Renal cortex interstitium (tissue), 11 donors: ENCODE measurements around the gene TMIE. TPM values are rescaled to one million over a fixed set of nuclear protein-coding genes. Genes with fewer than 3 reads are reported as not detected.

Source experiments
- DNase-seq, 11 donors: peaks; one replicate each; pipeline ENCODE4 v3.0.0-alpha.2; 2013; ENCODE audit warnings: low read depth in 9 of 11, low spot score in 4 of 11; ENCODE audit errors: extremely low read depth in 1 of 11
- polyA plus RNA-seq, 3 donors: library from polyadenylated mRNA; unstranded; fragments of 120-200 nt; gene quantifications; one replicate each; pipeline ENCODE4 v1.2.1, GENCODE V29; 2013; ENCODE audit not compliant: insufficient read length in 3 of 3

TMIE gene
- polyA plus RNA-seq, 3 donors, result 0.70 to 1.0 (median 0.84) TPM

- no peak for DNase-seq
Measured at GRCh38 chr3:46667061-46667621, 34.1 kb upstream of the TMIE start.

- DNase-seq, result no peak
Measured at GRCh38 chr3:46667657-46668056, 33.5 kb upstream of the TMIE start.

- no peak for DNase-seq
Measured at GRCh38 chr3:46668116-46668515, 33.1 kb upstream of the TMIE start.

GRCh38 chr3:46668591-46668990, 32.6 kb upstream of the TMIE start:
- DNase-seq, result no peak

- no peak for DNase-seq
Measured at GRCh38 chr3:46669191-46669999, 31.8 kb upstream of the TMIE start.

- DNase-seq, result no peak
Measured at GRCh38 chr3:46670000-46670890, 30.9 kb upstream of the TMIE start.

- no peak for DNase-seq
Measured at GRCh38 chr3:46670891-46671427, 30.2 kb upstream of the TMIE start.

GRCh38 chr3:46671541-46672348, 29.4 kb upstream of the TMIE start:
- no peak for DNase-seq

- no peak for DNase-seq
Measured at GRCh38 chr3:46672349-46672695, 28.9 kb upstream of the TMIE start.

- DNase-seq, result no peak
Measured at GRCh38 chr3:46673151-46674030, 27.8 kb upstream of the TMIE start.

GRCh38 chr3:46674031-46674845, 27.0 kb upstream of the TMIE start:
- DNase-seq, result no peak

GRCh38 chr3:46675426-46675825, 25.8 kb upstream of the TMIE start:
- DNase-seq, result no peak

- no peak for DNase-seq
Measured at GRCh38 chr3:46675843-46676567, 25.2 kb upstream of the TMIE start.

GRCh38 chr3:46676601-46677410, 24.4 kb upstream of the TMIE start:
- no peak for DNase-seq

GRCh38 chr3:46677411-46677726, 23.8 kb upstream of the TMIE start:
- DNase-seq, result no peak

- no peak for DNase-seq
Measured at GRCh38 chr3:46678280-46678679, 22.9 kb upstream of the TMIE start.
